GM18907 (cell line): ENCODE data around the gene VNN1.
"Not testable (repeated sequence)": the region's sequence is repeated elsewhere in the genome, so short reads cannot be mapped to it uniquely, and the experiment has no call there.

Experiments
- ATAC-seq: cut with Tn5 transposase; IDR thresholded peaks from one replicate; pipeline ENCODE4 v1.9.1; 2021; ENCODE audit warnings: mild to moderate bottlenecking, moderate library complexity; ENCODE audit not compliant: unreplicated experiment

The VNN1 gene

GRCh38 chr6:132675002-132675401 lies 38.9 kb downstream of the VNN1 start:
- ATAC-seq = no peak

- ATAC-seq = no peak
Measured at GRCh38 chr6:132673376-132674094, 40.3 kb downstream of the VNN1 start.

GRCh38 chr6:132671295-132671694 lies 42.6 kb downstream of the VNN1 start:
- ATAC-seq = no peak

GRCh38 chr6:132669690-132670291 lies 44.1 kb downstream of the VNN1 start:
- peak; percentile 67 for ATAC-seq

- ATAC-seq = no peak
Measured at GRCh38 chr6:132666118-132666517, 47.7 kb downstream of the VNN1 start.

- no peak for ATAC-seq
Measured at GRCh38 chr6:132664309-132665034, 49.4 kb downstream of the VNN1 start.

- no peak for ATAC-seq
Measured at GRCh38 chr6:132663661-132664060, 50.2 kb downstream of the VNN1 start.

GRCh38 chr6:132661906-132662305 lies 51.9 kb downstream of the VNN1 start:
- ATAC-seq = no peak

- no peak for ATAC-seq
Measured at GRCh38 chr6:132659082-132659481, 54.8 kb downstream of the VNN1 start, which contains the start of gene TAAR1. Gene TAAR1 (minus strand): TSS chr6:132659182. CDS start chr6:132646003, 13,179 bp downstream.

GRCh38 chr6:132651062-132651461 lies 62.8 kb downstream of the VNN1 start:
- peak; percentile 58 for ATAC-seq

- ATAC-seq = no peak
Measured at GRCh38 chr6:132650429-132650828, 63.4 kb downstream of the VNN1 start.

- ATAC-seq = no peak
Measured at GRCh38 chr6:132648828-132649227, 65.0 kb downstream of the VNN1 start.

- ATAC-seq = peak; percentile 83
Measured at GRCh38 chr6:132648356-132648755, 65.5 kb downstream of the VNN1 start.

- ATAC-seq = no peak
Measured at GRCh38 chr6:132643547-132643946, 70.3 kb downstream of the VNN1 start.

GRCh38 chr6:132637135-132637534 lies 76.7 kb downstream of the VNN1 start:
- not testable (repeated sequence) for ATAC-seq

GRCh38 chr6:132635906-132636305 lies 77.9 kb downstream of the VNN1 start:
- not testable (repeated sequence) for ATAC-seq

- ATAC-seq = not testable (repeated sequence)
Measured at GRCh38 chr6:132635288-132635687, 78.6 kb downstream of the VNN1 start.

- ATAC-seq = no peak
Measured at GRCh38 chr6:132634796-132635195, 79.1 kb downstream of the VNN1 start.

GRCh38 chr6:132633362-132633761 lies 80.5 kb downstream of the VNN1 start:
- no peak for ATAC-seq
